NT2/D1 (cell line): Measurements from ENCODE around the gene GALNT7.

Source experiments
- DNase-seq: peaks from one replicate; pipeline ENCODE4 v3.0.0-alpha.2; 2011; ENCODE audit warnings: low read depth, low spot score
- H3K27me3 ChIP-seq: 2 replicates; pipeline ENCODE4 v1.6.0; 2011; ENCODE audit warnings: mild to moderate bottlenecking; ENCODE audit not compliant: insufficient read length, insufficient read depth
- H3K36me3 ChIP-seq: 2 replicates; pipeline ENCODE4 v1.6.1; 2011; ENCODE audit warnings: mild to moderate bottlenecking, low read length, mixed read lengths; ENCODE audit not compliant: insufficient read depth, insufficient read length
- H3K4me1 ChIP-seq: 2 replicates; pipeline ENCODE4 v1.5.1; 2011; ENCODE audit not compliant: insufficient read depth, insufficient read length
- H3K4me3 ChIP-seq: 2 replicates; pipeline ENCODE4 v1.5.1; 2011; ENCODE audit warnings: low read depth; ENCODE audit not compliant: insufficient read length
- H3K9ac ChIP-seq: 2 replicates; pipeline ENCODE4 v1.6.0; 2011; ENCODE audit warnings: low read depth; ENCODE audit not compliant: insufficient read length
- H3K9me3 ChIP-seq: 2 replicates; pipeline ENCODE4 v1.5.1; 2011; ENCODE audit warnings: mild to moderate bottlenecking, low read length; ENCODE audit not compliant: insufficient read depth
- SUZ12 ChIP-seq: IDR thresholded peaks from 2 replicates; pipeline ENCODE4 v1.6.1; 2011; ENCODE audit not compliant: insufficient read length, insufficient read depth; ENCODE audit errors: extremely low read depth
- YY1 ChIP-seq: IDR thresholded peaks from 2 replicates; pipeline ENCODE4 v1.6.1; 2011; ENCODE audit not compliant: insufficient read length, insufficient read depth
- ZNF274 ChIP-seq: IDR thresholded peaks from 2 replicates; pipeline ENCODE4 v1.6.1; 2011; ENCODE audit warnings: mild to moderate bottlenecking, low read depth, low read length

Gene GALNT7

DNA sequence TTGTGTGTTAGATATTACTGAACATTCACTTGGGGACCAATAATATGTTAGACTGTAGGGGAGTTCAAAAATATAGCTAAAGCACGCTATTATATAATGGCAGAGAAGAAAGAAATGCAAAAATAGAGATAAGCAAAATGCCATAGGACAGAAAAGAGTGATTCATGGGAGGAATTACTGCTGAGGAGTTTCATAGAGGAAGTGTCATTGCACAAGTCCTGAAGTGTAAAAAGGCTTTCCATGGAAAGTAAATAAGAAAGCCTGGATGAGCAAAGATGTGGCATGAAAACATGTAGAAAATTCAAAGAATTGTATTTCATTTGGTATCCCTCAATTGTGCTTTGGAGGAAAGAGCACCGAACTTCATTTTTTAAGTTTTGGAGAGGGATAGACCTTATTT, 151.1 kb downstream of the GALNT7 start:
- no peak overlapping the region for H3K9ac ChIP-seq
- DNase-seq, result no peak
- H3K4me1 ChIP-seq, result no peaks in the 10 kb centered on the region
- H3K4me3 ChIP-seq, result no peak overlapping the region
- no peaks in the 10 kb centered on the region for H3K27me3 ChIP-seq
- peaks cover 33% of the 10 kb centered on the region for H3K36me3 ChIP-seq
- no peak for TF ChIP-seq ZNF274
- no peak for TF ChIP-seq SUZ12
- no peak for TF ChIP-seq YY1
- H3K9me3 ChIP-seq, result no peaks in the 10 kb centered on the region

DNA sequence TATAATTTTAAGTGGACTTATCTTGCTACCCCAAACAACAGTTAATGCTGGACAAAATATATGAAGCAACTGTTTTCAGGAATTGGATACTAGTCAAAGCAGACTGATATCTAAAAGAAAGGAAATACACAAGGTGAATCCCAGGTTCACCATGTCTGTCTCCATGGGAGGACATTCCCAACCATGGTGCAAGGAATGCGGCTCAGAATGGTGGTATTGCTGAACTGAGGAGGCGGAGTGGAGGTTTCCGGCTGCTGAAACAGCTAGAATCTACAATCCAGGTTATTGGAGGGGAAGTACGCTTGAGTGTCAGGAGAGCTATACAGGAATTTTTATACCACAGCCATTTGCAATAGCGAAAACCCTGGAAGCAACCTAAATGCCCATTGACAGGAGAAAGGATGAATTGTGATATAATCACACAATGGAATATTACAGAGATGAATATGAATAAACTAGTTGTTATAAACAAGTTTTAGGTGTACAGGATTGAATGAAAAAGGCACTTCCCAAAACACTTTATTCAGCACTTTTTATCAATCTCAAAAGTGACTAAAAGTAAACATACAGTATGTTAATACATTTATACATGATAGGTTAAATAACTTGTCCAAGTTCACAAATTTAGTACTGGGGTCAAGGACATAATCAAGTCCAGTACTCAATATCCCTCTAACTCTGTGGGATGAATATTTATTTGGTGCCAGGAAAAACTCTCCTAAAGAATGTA, 156.6 kb downstream of the GALNT7 start:
- Histone ChIP-seq H3K36me3 (peaks cover 30% of the 10 kb centered on the region), H3K4me1 (no peaks in the 10 kb centered on the region), H3K4me3 (no peak overlapping the region), H3K27me3 (no peaks in the 10 kb centered on the region), H3K9ac (no peak overlapping the region), H3K9me3 (no peaks in the 10 kb centered on the region)
- DNase-seq, result no peak
- TF ChIP-seq SUZ12 (no peak), YY1 (no peak), ZNF274 (no peak)

DNA sequence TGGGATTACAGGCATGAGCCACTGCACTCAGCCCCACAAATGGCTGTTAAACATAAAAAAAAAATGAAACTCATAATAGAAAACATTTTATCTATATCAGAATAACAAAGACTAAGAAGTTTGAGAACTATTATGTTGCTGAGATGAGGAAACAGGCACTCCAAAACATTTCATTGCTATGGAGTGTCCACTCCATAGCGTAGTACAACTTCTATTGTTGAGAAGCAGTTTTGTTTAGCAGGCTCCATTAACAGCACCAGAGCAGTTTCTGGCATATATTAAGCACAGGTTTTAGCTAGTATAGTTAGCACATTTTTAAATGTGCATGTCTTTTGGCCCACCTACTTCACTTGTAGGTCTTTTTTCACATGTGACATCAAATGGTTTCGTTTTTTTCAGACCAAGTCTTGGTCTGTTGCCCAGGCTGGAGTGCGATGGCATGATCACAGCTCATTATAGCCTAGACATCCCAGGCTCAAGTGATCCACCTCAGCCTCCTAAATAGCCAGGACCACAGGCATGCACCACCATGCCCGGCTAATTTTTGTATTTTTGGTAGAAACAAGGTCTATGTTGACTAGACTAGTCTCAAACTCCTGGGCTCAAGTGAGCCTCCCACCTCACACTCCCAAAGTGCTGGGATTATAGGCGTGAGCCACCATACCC, 159.8 kb downstream of the GALNT7 start:
- H3K4me3 ChIP-seq, result no peak overlapping the region
- no peak for TF ChIP-seq YY1
- no peak for TF ChIP-seq SUZ12
- TF ChIP-seq ZNF274, result no peak
- no peak for DNase-seq
- peaks cover 40% of the 10 kb centered on the region for H3K36me3 ChIP-seq
- no peaks in the 10 kb centered on the region for H3K27me3 ChIP-seq
- H3K4me1 ChIP-seq, result no peaks in the 10 kb centered on the region
- H3K9ac ChIP-seq, result no peak overlapping the region
- no peaks in the 10 kb centered on the region for H3K9me3 ChIP-seq

DNA sequence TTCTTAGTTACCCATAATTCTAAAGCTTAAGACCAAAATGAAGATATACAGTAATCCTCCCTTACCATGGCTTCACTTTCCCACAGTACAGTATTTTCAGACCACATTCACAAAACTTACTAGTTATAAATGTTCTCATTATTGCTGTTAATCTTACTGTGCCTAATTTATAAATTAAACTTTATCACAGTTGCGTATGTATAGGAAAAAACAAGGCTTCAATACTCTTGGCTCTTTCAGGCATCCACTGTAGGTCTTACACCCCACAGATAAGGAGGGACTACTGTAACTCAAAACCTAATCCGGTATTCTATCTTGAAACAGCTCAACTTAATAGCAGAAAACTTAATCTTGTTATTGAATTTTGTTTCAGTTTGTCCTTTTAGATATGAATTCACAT, 162.0 kb downstream of the GALNT7 start:
- Histone ChIP-seq H3K36me3 (peaks cover 38% of the 10 kb centered on the region), H3K4me3 (no peak overlapping the region), H3K4me1 (no peaks in the 10 kb centered on the region), H3K9ac (no peak overlapping the region), H3K9me3 (no peaks in the 10 kb centered on the region), H3K27me3 (no peaks in the 10 kb centered on the region)
- TF ChIP-seq SUZ12 (no peak), YY1 (no peak), ZNF274 (no peak)
- DNase-seq, result no peak

DNA sequence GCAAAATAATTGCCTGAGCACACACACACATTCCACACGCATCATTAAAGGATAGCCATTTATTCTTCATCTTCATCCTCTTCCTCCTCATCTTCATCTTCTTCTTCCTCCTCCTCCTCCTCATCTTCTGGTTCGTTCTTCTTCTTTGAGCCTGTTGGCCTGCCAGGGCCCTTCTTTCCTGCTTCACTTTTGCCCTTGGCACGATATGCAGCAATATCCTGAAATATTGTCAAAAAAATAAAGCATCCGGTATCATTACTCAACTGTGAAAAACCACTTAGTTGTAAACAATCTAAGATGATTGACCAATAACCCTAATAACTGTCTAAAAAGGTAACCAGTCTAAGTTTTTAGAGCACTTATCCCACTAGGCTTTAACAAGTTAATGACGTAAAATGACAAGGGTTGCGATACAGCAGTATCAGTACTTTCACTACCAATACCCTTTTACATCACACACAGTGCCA, 163.4 kb downstream of the GALNT7 start:
- Histone ChIP-seq H3K9ac (no peak overlapping the region), H3K36me3 (peaks cover 38% of the 10 kb centered on the region), H3K4me3 (no peak overlapping the region), H3K9me3 (no peaks in the 10 kb centered on the region), H3K27me3 (no peaks in the 10 kb centered on the region), H3K4me1 (no peaks in the 10 kb centered on the region)
- DNase-seq, result no peak
- no peak for TF ChIP-seq YY1
- TF ChIP-seq SUZ12, result no peak
- TF ChIP-seq ZNF274, result no peak

DNA sequence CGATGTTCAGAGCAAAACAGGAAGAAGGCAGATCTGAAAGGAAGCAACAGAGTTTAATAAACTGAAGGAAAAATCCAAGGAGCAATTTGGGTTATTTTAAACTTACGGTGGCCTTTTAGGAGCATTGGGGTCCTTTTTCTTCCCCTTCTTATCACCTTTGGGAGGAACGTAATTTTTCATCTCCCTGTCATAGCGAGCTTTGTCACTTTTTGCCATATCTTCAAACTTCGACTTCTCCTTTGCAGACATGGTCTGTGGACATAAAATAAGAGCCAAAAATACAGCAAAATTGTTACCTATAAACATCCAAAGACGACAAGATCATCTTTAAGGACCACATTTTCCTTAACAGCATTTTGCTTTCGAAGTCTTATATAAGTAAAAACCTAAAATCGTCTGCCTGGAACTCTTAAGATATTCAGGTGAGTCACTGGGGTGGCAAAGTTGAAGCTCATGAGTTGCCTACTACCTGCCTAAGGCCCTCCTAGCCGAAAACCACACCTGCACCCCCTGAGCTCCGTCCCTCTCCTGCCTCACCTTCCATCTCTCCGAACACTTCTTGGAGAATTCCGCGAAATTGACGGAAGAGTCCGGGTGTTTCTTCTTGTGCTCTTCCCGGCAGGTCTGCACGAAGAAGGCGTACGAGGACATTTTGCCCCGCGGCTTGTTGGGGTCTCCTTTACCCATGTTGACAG, 164.5 kb downstream of the GALNT7 start:
- H3K27me3 ChIP-seq, result no peaks in the 10 kb centered on the region
- no peaks in the 10 kb centered on the region for H3K9me3 ChIP-seq
- peaks cover 38% of the 10 kb centered on the region for H3K36me3 ChIP-seq
- TF ChIP-seq SUZ12 (no peak), ZNF274 (no peak), YY1 (no peak)
- H3K4me1 ChIP-seq, result no peaks in the 10 kb centered on the region
- DNase-seq, result no peak
- H3K9ac ChIP-seq, result peak overlapping the region; percentile 99
- H3K4me3 ChIP-seq, result peak overlapping the region; percentile 91

DNA sequence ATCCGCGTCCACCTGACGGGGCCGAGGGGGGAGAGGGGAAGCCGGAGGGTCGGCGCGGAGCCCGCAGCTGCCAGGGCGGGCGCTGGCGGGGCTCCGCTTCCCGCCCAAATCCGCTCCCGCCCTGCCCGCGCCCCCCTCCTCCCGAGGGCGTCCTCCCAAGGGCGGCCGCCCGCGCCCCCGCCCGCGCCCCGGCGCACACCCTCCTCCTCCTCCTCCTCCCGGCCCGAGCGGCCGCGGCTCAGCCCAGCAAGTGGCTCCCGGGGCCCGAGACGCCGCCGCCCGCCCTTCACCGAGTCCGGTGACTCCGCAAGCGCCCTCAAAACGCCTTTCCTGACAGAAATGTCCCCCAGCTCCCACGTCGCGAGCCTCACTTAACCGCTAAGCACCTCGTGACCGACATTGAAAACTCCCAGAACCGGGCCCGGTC, 165.1 kb downstream of the GALNT7 start:
- Histone ChIP-seq H3K9ac (peak overlapping the region; percentile 99), H3K27me3 (no peaks in the 10 kb centered on the region), H3K9me3 (no peaks in the 10 kb centered on the region), H3K4me3 (peak overlapping the region; percentile 91), H3K36me3 (peaks cover 35% of the 10 kb centered on the region), H3K4me1 (no peaks in the 10 kb centered on the region)
- TF ChIP-seq YY1, result no peak
- no peak for DNase-seq
